Skeletal muscle tissue (tissue), 4 donors: ENCODE data around the gene MGAT5B. TPM values are rescaled to one million over a fixed set of nuclear protein-coding genes. Genes with fewer than 3 reads are reported as not detected.
"Not testable (repeated sequence)": the region's sequence is repeated elsewhere in the genome, so short reads cannot be mapped to it uniquely, and the experiment has no call there.

Source experiments
- H3K27ac ChIP-seq: one replicate; pipeline ENCODE4 v1.7.0; 2013; ENCODE audit warnings: mild to moderate bottlenecking, low read depth, low read length, inconsistent platforms
- H3K27me3 ChIP-seq, 3 donors: one replicate each; pipeline ENCODE4 v1.7.0; 2013; ENCODE audit warnings: low read length in 3 of 3; ENCODE audit not compliant: control insufficient read depth in 3 of 3, insufficient read depth in 3 of 3
- H3K36me3 ChIP-seq, 3 donors: one replicate each; pipeline ENCODE4 v1.7.0; 2013; ENCODE audit warnings: low read length in 3 of 3; ENCODE audit not compliant: control insufficient read depth in 3 of 3, insufficient read depth in 3 of 3
- H3K4me1 ChIP-seq, 3 donors: one replicate each; pipeline ENCODE4 v1.7.0; 2013; ENCODE audit warnings: low read length in 3 of 3, mild to moderate bottlenecking in 3 of 3; ENCODE audit not compliant: control insufficient read depth in 3 of 3, insufficient read depth in 3 of 3
- H3K4me3 ChIP-seq, 3 donors: one replicate each; pipeline ENCODE4 v1.7.0; 2013; ENCODE audit warnings: low read length in 3 of 3
- H3K9ac ChIP-seq, 3 donors: one replicate each; pipeline ENCODE4 v1.7.0; 2013; ENCODE audit warnings: low read length in 3 of 3, mild to moderate bottlenecking in 3 of 3, moderate library complexity in 2 of 3, low read depth in 1 of 3
- H3K9me3 ChIP-seq, 3 donors: one replicate each; pipeline ENCODE4 v1.7.0; 2013; ENCODE audit warnings: low read length in 3 of 3; ENCODE audit not compliant: control insufficient read depth in 3 of 3
- total RNA-seq: library from RNA; depleted of rRNA; stranded (reverse); fragments of >200 nt; gene quantifications from one replicate; pipeline ENCODE4 v1.2.3, GENCODE V29; 2014
- donor health status: Osteomylitis.

Gene MGAT5B
- total RNA-seq, 1 donor from 2014 or later = not detected

- no peaks in the 10 kb centered on the region for H3K9me3 ChIP-seq
- H3K36me3 ChIP-seq = no peaks in the 10 kb centered on the region
- H3K27ac ChIP-seq = no peak overlapping the region
- no peak overlapping the region for H3K9ac ChIP-seq
- H3K4me1 ChIP-seq = peaks cover 0 to 3% (median 0%) of the 10 kb centered on the region in 3 donors
- H3K4me3 ChIP-seq = no peak overlapping the region
- peaks cover 37 to 53% (median 38%) of the 10 kb centered on the region in 3 donors for H3K27me3 ChIP-seq
These were observed 23.4 kb upstream of the MGAT5B start for GRCh38 chr17:76844846-76845245.

GRCh38 chr17:76845541-76846017, 22.6 kb upstream of the MGAT5B start:
- H3K4me1 ChIP-seq = no peaks in the 10 kb centered on the region
- H3K9ac ChIP-seq = no peak overlapping the region
- H3K27ac ChIP-seq = no peak overlapping the region
- no peaks in the 10 kb centered on the region for H3K9me3 ChIP-seq
- H3K27me3 ChIP-seq = peaks cover 31 to 51% (median 35%) of the 10 kb centered on the region in 3 donors
- H3K36me3 ChIP-seq = no peaks in the 10 kb centered on the region
- no peak overlapping the region for H3K4me3 ChIP-seq

GRCh38 chr17:76847031-76847430, 21.2 kb upstream of the MGAT5B start:
- no peaks in the 10 kb centered on the region for H3K4me1 ChIP-seq
- no peak overlapping the region for H3K27ac ChIP-seq
- H3K27me3 ChIP-seq = peaks cover 16 to 38% (median 24%) of the 10 kb centered on the region in 3 donors
- no peak overlapping the region for H3K4me3 ChIP-seq
- H3K9me3 ChIP-seq = no peaks in the 10 kb centered on the region
- no peaks in the 10 kb centered on the region for H3K36me3 ChIP-seq
- H3K9ac ChIP-seq = no peak overlapping the region

GRCh38 chr17:76848670-76849069, 19.5 kb upstream of the MGAT5B start:
- H3K27ac ChIP-seq = no peak overlapping the region
- no peaks in the 10 kb centered on the region for H3K36me3 ChIP-seq
- no peak overlapping the region for H3K4me3 ChIP-seq
- no peak overlapping the region for H3K9ac ChIP-seq
- H3K27me3 ChIP-seq = peaks cover 13 to 23% (median 14%) of the 10 kb centered on the region in 3 donors
- no peaks in the 10 kb centered on the region for H3K9me3 ChIP-seq
- H3K4me1 ChIP-seq = no peaks in the 10 kb centered on the region

GRCh38 chr17:76849160-76849559, 19.0 kb upstream of the MGAT5B start:
- H3K9me3 ChIP-seq, H3K27ac ChIP-seq, H3K36me3 ChIP-seq, H3K9ac ChIP-seq, H3K4me1 ChIP-seq, H3K4me3 ChIP-seq: not testable (repeated sequence)
- H3K27me3 ChIP-seq = peaks cover 9 to 19% (median 13%) of the 10 kb centered on the region in 3 donors

- H3K9me3 ChIP-seq = no peaks in the 10 kb centered on the region
- no peak overlapping the region for H3K4me3 ChIP-seq
- no peaks in the 10 kb centered on the region for H3K4me1 ChIP-seq
- no peaks in the 10 kb centered on the region for H3K36me3 ChIP-seq
- H3K9ac ChIP-seq = no peak overlapping the region
- H3K27ac ChIP-seq = no peak overlapping the region
- peaks cover 3 to 10% (median 3%) of the 10 kb centered on the region in 3 donors for H3K27me3 ChIP-seq
These were observed 15.4 kb upstream of the MGAT5B start for GRCh38 chr17:76852843-76853242.

GRCh38 chr17:76855105-76855504, 13.1 kb upstream of the MGAT5B start:
- H3K9ac ChIP-seq = no peak overlapping the region
- peaks cover 3 to 10% (median 3%) of the 10 kb centered on the region in 3 donors for H3K27me3 ChIP-seq
- no peaks in the 10 kb centered on the region for H3K36me3 ChIP-seq
- no peak overlapping the region for H3K4me3 ChIP-seq
- H3K27ac ChIP-seq = no peak overlapping the region
- H3K4me1 ChIP-seq = no peaks in the 10 kb centered on the region
- H3K9me3 ChIP-seq = no peaks in the 10 kb centered on the region

GRCh38 chr17:76862079-76862478, 6.1 kb upstream of the MGAT5B start:
- no peaks in the 10 kb centered on the region for H3K9me3 ChIP-seq
- H3K27me3 ChIP-seq = peaks cover under 1 to 13% (median 5%) of the 10 kb centered on the region in 3 donors
- no peak overlapping the region for H3K27ac ChIP-seq
- no peak overlapping the region for H3K4me3 ChIP-seq
- H3K36me3 ChIP-seq = no peaks in the 10 kb centered on the region
- no peak overlapping the region for H3K9ac ChIP-seq
- peaks cover 4 to 22% (median 13%) of the 10 kb centered on the region in 3 donors for H3K4me1 ChIP-seq

GRCh38 chr17:76862494-76862893, 5.7 kb upstream of the MGAT5B start:
- Histone ChIP-seq H3K27me3 (peaks cover 4 to 13% (median 6%) of the 10 kb centered on the region in 3 donors), H3K4me1 (peaks cover 4 to 22% (median 13%) of the 10 kb centered on the region in 3 donors), H3K27ac (no peak overlapping the region), H3K36me3 (no peaks in the 10 kb centered on the region), H3K4me3 (no peak overlapping the region), H3K9ac (no peak overlapping the region), H3K9me3 (no peaks in the 10 kb centered on the region)

GRCh38 chr17:76864024-76864423, 4.2 kb upstream of the MGAT5B start:
- H3K27me3 ChIP-seq = peaks cover 11 to 18% (median 17%) of the 10 kb centered on the region in 3 donors

More at GRCh38 chr17:76864024-76864423, 4.2 kb upstream of the MGAT5B start:
- H3K4me1 ChIP-seq = peaks cover 4 to 25% (median 16%) of the 10 kb centered on the region in 3 donors
- H3K9ac ChIP-seq = peak overlapping the region in 1 of 3 donors; percentile 57
- H3K36me3 ChIP-seq = no peaks in the 10 kb centered on the region
- no peak overlapping the region for H3K4me3 ChIP-seq
- H3K9me3 ChIP-seq = no peaks in the 10 kb centered on the region
- H3K27ac ChIP-seq = no peak overlapping the region
